H1 (cell line): ENCODE results near the gene FANK1. TPM values are rescaled to one million over a fixed set of nuclear protein-coding genes. Genes with fewer than 3 reads are reported as not detected.

Experiments
- CTCF ChIA-PET: fragments of 300-600 bp; sonication (Branson Sonifier 250); formaldehyde crosslinking; loops from one replicate; lab custom pipeline; 2021; ENCODE audit not compliant: partially characterized antibody; lab: Charles Lee
- POLR2A ChIA-PET: fragments of 300-600 bp; sonication (Branson Sonifier 250); formaldehyde crosslinking; loops from one replicate; lab custom pipeline; 2021; ENCODE audit warnings: inconsistent platforms; ENCODE audit not compliant: partially characterized antibody; lab: Charles Lee
- DNase-seq, 2 experiments: peaks; one replicate each; pipeline versions ENCODE4 v3.0.0 to v3.0.0-alpha.2; 2010 to 2022; ENCODE audit warnings: low spot score in 2 of 2, low read depth in 1 of 2, mixed read lengths in 1 of 2
- FAIRE-seq: peaks from 2 replicates; lab custom pipeline; 2011; peaks lifted over from hg19 to GRCh38; lab: Jason Lieb, UNC
- H2AFZ ChIP-seq: 2 replicates; pipeline ENCODE4 v1.8.1; 2012; ENCODE audit warnings: low read length, inconsistent platforms
- H2AK5ac ChIP-seq: 2 replicates; pipeline ENCODE4 v1.6.1; 2013; ENCODE audit warnings: low read depth, low read length
- H2BK120ac ChIP-seq: replicated peaks from 2 replicates; pipeline ENCODE3; 2013; ENCODE audit warnings: low read depth, low read length, inconsistent platforms
- H2BK12ac ChIP-seq: 2 replicates; pipeline ENCODE4 v1.6.1; 2013; ENCODE audit warnings: low read depth, low read length
- H2BK15ac ChIP-seq: 2 replicates; pipeline ENCODE4 v1.6.1; 2013; ENCODE audit warnings: low read length
- H2BK20ac ChIP-seq: 2 replicates; pipeline ENCODE4 v1.6.1; 2013; ENCODE audit warnings: low read length
- H2BK5ac ChIP-seq: 2 replicates; pipeline ENCODE4 v1.6.1; 2013; ENCODE audit warnings: low read depth, low read length
- H3K14ac ChIP-seq: 2 replicates; pipeline ENCODE4 v1.6.1; 2013; ENCODE audit warnings: inconsistent platforms; ENCODE audit not compliant: insufficient read length
- H3K18ac ChIP-seq: 2 replicates; pipeline ENCODE4 v1.6.1; 2013; ENCODE audit warnings: low read length; ENCODE audit errors: extremely low read depth
- H3K23ac ChIP-seq: 2 replicates; pipeline ENCODE4 v1.6.1; 2013; ENCODE audit warnings: inconsistent platforms; ENCODE audit not compliant: insufficient read length
- H3K23me2 ChIP-seq: 2 replicates; pipeline ENCODE4 v1.6.1; 2013; ENCODE audit warnings: low read depth, low read length
- H3K27ac ChIP-seq: 2 replicates; pipeline ENCODE4 v1.6.1; 2011; ENCODE audit warnings: low read depth, low read length, inconsistent platforms
- H3K27me3 ChIP-seq, 4 experiments: replicated peaks in 1 of 4; 1 replicate in 1 of 4; 2 replicates in 3 of 4; pipeline versions ENCODE4 v1.6.1 to v1.8.1; 2011 to 2013; ENCODE audit warnings: low read length in 3 of 4, mild to moderate bottlenecking in 3 of 4, inconsistent platforms in 2 of 4, mixed read lengths in 2 of 4, moderate library complexity in 1 of 4; ENCODE audit not compliant: control insufficient read depth in 3 of 4, insufficient read depth in 3 of 4; ENCODE audit errors: extremely low read depth in 1 of 4
- H3K36me3 ChIP-seq, 4 experiments: 2 replicates each; pipeline versions ENCODE4 v1.6.1 to v1.8.1; 2011 to 2013; ENCODE audit warnings: mild to moderate bottlenecking in 4 of 4, low read length in 3 of 4, moderate library complexity in 2 of 4, control low read depth in 1 of 4, inconsistent platforms in 1 of 4; ENCODE audit not compliant: insufficient read depth in 4 of 4, control insufficient read depth in 2 of 4
- H3K4ac ChIP-seq: replicated peaks from 2 replicates; pipeline ENCODE3; 2013; ENCODE audit warnings: low read length, low read depth, mixed read lengths, inconsistent platforms; ENCODE audit not compliant: insufficient read length
- H3K4me1 ChIP-seq, 4 experiments: replicated peaks in 1 of 4; 1 replicate in 1 of 4; 2 replicates in 3 of 4; pipeline versions ENCODE4 v1.6.1 to v1.8.1; 2011 to 2013; ENCODE audit warnings: low read length in 3 of 4, inconsistent platforms in 2 of 4, mixed read lengths in 1 of 4; ENCODE audit not compliant: insufficient read depth in 4 of 4, control insufficient read depth in 3 of 4
- H3K4me2 ChIP-seq, 2 experiments: 2 replicates each; pipeline versions ENCODE4 v1.6.1 to v1.8.1; 2011 to 2013; ENCODE audit warnings: low read depth in 2 of 2, low read length in 2 of 2, control low read depth in 1 of 2, inconsistent platforms in 1 of 2, mild to moderate bottlenecking in 1 of 2; ENCODE audit not compliant: insufficient read depth in 1 of 2
- H3K4me3 ChIP-seq, 4 experiments: fragments of 200-600, 300-600 bp in 1 of 4; sonication (generic), shearing (Covaris generic), sonication (Bioruptor Twin) in 1 of 4; 2 replicates each; pipeline versions ENCODE4 v1.5.1 to v1.8.1; 2011 to 2016; ENCODE audit warnings: low read length in 4 of 4, low read depth in 3 of 4, control low read depth in 2 of 4, inconsistent platforms in 2 of 4, mild to moderate bottlenecking in 2 of 4, mixed read lengths in 1 of 4, moderate library complexity in 1 of 4; ENCODE audit not compliant: insufficient read depth in 2 of 4; ENCODE audit errors: extremely low read depth in 1 of 4
- H3K56ac ChIP-seq: replicated peaks from 2 replicates; pipeline ENCODE3; 2013; ENCODE audit warnings: low read depth, mild to moderate bottlenecking, mixed read lengths, low read length, inconsistent platforms; ENCODE audit not compliant: insufficient read length
- H3K79me1 ChIP-seq: 2 replicates; pipeline ENCODE4 v1.6.1; 2013; ENCODE audit warnings: low read depth, low read length, control low read depth
- H3K79me2 ChIP-seq, 2 experiments: 2 replicates each; pipeline versions ENCODE4 v1.6.1 to v1.8.1; 2012 to 2013; ENCODE audit warnings: low read length in 2 of 2, mild to moderate bottlenecking in 2 of 2, inconsistent platforms in 1 of 2; ENCODE audit not compliant: insufficient read depth in 2 of 2, control insufficient read depth in 1 of 2
- H3K9ac ChIP-seq, 4 experiments: replicated peaks in 1 of 4; 1 replicate in 1 of 4; 2 replicates in 3 of 4; pipeline versions ENCODE4 v1.6.1 to v1.8.1; 2011 to 2013; ENCODE audit warnings: low read depth in 3 of 4, low read length in 3 of 4, control low read depth in 2 of 4, mild to moderate bottlenecking in 2 of 4, moderate library complexity in 2 of 4, inconsistent platforms in 1 of 4; ENCODE audit errors: extremely low read depth in 1 of 4
- H3K9me3 ChIP-seq, 2 experiments: 2 replicates each; pipeline versions ENCODE4 v1.6.1 to v1.8.1; 2012 to 2013; ENCODE audit warnings: mild to moderate bottlenecking in 2 of 2, moderate library complexity in 2 of 2, control low read depth in 1 of 2, inconsistent platforms in 1 of 2, low read depth in 1 of 2, low read length in 1 of 2, mixed read lengths in 1 of 2; ENCODE audit not compliant: insufficient read depth in 2 of 2
- H4K20me1 ChIP-seq, 2 experiments: replicated peaks in 1 of 2; 2 replicates each; pipeline versions ENCODE3 to v1.8.1; 2011 to 2013; ENCODE audit warnings: inconsistent platforms in 2 of 2, low read length in 2 of 2, mild to moderate bottlenecking in 1 of 2; ENCODE audit not compliant: insufficient read depth in 2 of 2, control insufficient read depth in 1 of 2
- H4K5ac ChIP-seq: 2 replicates; pipeline ENCODE4 v1.6.1; 2013; ENCODE audit warnings: low read length, low read depth, mixed read lengths, inconsistent platforms; ENCODE audit not compliant: insufficient read length
- H4K8ac ChIP-seq: 2 replicates; pipeline ENCODE4 v1.8.0; 2013; ENCODE audit warnings: mild to moderate bottlenecking, moderate library complexity, low read length, inconsistent platforms; ENCODE audit not compliant: insufficient read depth; ENCODE audit errors: extremely low read depth
- H4K91ac ChIP-seq: replicated peaks from 2 replicates; pipeline ENCODE3; 2013; ENCODE audit warnings: low read length, mixed read lengths, inconsistent platforms; ENCODE audit not compliant: insufficient read length
- NANOG ChIP-seq: IDR thresholded peaks from 2 replicates; pipeline ENCODE4 v1.6.1; 2011; ENCODE audit warnings: low read length, low read depth, mild to moderate bottlenecking, inconsistent platforms; ENCODE audit not compliant: insufficient read depth, poor library complexity, severe bottlenecking
- RNF2 ChIP-seq: fragments of 200-900, 300-1000 bp; sonication (generic); IDR thresholded peaks from 2 replicates; pipeline ENCODE4 v1.7.1; 2016; ENCODE audit warnings: borderline replicate concordance, low read depth, mild to moderate bottlenecking, antibody characterized with exemption, low read length; ENCODE audit not compliant: poor library complexity, severe bottlenecking; ENCODE audit errors: missing control alignments
- SIX5 ChIP-seq: IDR thresholded peaks from 2 replicates; pipeline ENCODE4 v1.6.1; 2011; ENCODE audit warnings: mild to moderate bottlenecking, low read depth, low read length
- WGBS, 2 experiments: shearing (Covaris generic) in 1 of 2; methylation state at CpG; one replicate each; pipeline versions ENCODE4 v1.1.6 to v1.1.7; 2013 to 2015; ENCODE audit warnings: low lambda C conversion rate in 2 of 2, mixed read lengths in 2 of 2, inconsistent platforms in 1 of 2, low coverage in 1 of 2, missing lambda C conversion rate in 1 of 2; ENCODE audit not compliant: insufficient replicate concordance in 2 of 2, insufficient coverage in 1 of 2, insufficient read length in 1 of 2; ENCODE audit errors: extremely low coverage in 1 of 2, missing lambda C conversion rate in 1 of 2; 5-methylcytosine and 5-hydroxymethylcytosine counted together
- polyA plus RNA-seq, 7 experiments: library from polyadenylated mRNA; depleted of rRNA in 3 of 7; stranded (reverse) in 5 of 7; unstranded in 2 of 7; fragments of >200 nt in 5 of 7; fragments of 200-250 nt in 2 of 7; gene quantifications; 1 replicate in 5 of 7; 2 replicates in 1 of 7; 4 replicates in 1 of 7; pipeline versions ENCODE4 v1.2.1 to v1.2.3, GENCODE V29; 2011 to 2013; ENCODE audit warnings: missing spikeins in 2 of 7, mixed read lengths in 2 of 7
- total RNA-seq: library from RNA; stranded (reverse); fragmentation: NEBNext Ultra II Directional; extraction: Animal tissue kit (Norgen Biotek cat#: 25700); gene quantifications from 2 replicates; pipeline ENCODE4 v1.2.1, GENCODE V29; 2021
- TF ChIP-seq, protein P1 (sequence below): IDR thresholded peaks from 2 replicates; pipeline ENCODE4 v1.6.1; 2012; ENCODE audit warnings: inconsistent platforms
- TF ChIP-seq, protein P2 (sequence below): IDR thresholded peaks from 2 replicates; pipeline ENCODE4 v1.6.1; 2012; ENCODE audit warnings: low read length, inconsistent platforms

The FANK1 gene
- total and polyA plus RNA-seq, 2 of the 8 experiments (the other 6 are each of a cell fraction or from before 2014, with no cell fraction given): 1.2 TPM; not detected in 1

DNA sequence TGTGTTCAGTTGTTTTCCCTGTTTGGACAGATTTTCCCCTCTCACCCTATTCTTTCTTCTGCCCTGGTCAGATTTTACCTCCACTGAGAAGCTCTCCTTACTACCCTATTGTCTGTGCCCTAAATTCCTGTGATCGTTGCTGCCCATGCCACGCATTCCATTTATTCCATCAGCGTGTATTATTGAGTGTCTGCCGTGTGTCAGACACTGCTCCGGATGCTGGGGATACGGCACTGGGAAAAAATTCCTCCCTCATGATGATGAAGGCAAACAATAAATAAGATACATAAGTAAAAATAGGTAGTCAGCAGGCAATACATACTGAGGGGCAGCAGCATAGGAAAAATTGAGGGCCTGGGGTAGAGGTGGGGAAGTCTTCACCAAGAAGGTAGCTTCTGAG lies 86.8 kb downstream of the FANK1 start:
- Histone ChIP-seq H3K4me1 (peaks cover 0 to 15% (median 1%) of the 10 kb centered on the region in 4 experiments; a peak in 3 of 7 replicates), H3K4me2 (no peak overlapping the region), H3K4me3 (no peak overlapping the region), H3K79me2 (no peaks in the 10 kb centered on the region)
- TF ChIP-seq NANOG (no peak), SIX5 (no peak), RNF2 (no peak)
- TF ChIP-seq, protein P1, sequence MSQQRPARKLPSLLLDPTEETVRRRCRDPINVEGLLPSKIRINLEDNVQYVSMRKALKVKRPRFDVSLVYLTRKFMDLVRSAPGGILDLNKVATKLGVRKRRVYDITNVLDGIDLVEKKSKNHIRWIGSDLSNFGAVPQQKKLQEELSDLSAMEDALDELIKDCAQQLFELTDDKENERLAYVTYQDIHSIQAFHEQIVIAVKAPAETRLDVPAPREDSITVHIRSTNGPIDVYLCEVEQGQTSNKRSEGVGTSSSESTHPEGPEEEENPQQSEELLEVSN: no peak
- TF ChIP-seq, protein P2, sequence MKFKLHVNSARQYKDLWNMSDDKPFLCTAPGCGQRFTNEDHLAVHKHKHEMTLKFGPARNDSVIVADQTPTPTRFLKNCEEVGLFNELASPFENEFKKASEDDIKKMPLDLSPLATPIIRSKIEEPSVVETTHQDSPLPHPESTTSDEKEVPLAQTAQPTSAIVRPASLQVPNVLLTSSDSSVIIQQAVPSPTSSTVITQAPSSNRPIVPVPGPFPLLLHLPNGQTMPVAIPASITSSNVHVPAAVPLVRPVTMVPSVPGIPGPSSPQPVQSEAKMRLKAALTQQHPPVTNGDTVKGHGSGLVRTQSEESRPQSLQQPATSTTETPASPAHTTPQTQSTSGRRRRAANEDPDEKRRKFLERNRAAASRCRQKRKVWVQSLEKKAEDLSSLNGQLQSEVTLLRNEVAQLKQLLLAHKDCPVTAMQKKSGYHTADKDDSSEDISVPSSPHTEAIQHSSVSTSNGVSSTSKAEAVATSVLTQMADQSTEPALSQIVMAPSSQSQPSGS: no peak
- TF ChIP-seq, all 59 proteins: peak for 0
- H4K8ac ChIP-seq: no peak overlapping the region
- FAIRE-seq (no peak), DNase-seq (no peak)
- no peak overlapping the region for H2AFZ ChIP-seq
- H2BK12ac ChIP-seq: no peak overlapping the region
- H3K56ac ChIP-seq: no peak overlapping the region
- no peak overlapping the region for H4K91ac ChIP-seq
- WGBS, 2 experiments: 87% methylated on average over 6 of the region's 6 CpGs; no CpG with 5 or more reads in 1 of the 2 experiments
- H3K27ac ChIP-seq: no peak overlapping the region
- H3K27me3 ChIP-seq: no peaks in the 10 kb centered on the region
- H2BK15ac ChIP-seq: no peak overlapping the region
- H3K79me1 ChIP-seq: no peaks in the 10 kb centered on the region
- H3K18ac ChIP-seq: no peak overlapping the region
- H3K23me2 ChIP-seq: no peaks in the 10 kb centered on the region
- H3K9ac ChIP-seq: no peak overlapping the region
- H4K20me1 ChIP-seq: no peaks in the 10 kb centered on the region
- ChIA-PET CTCF (interaction anchor here (0.6 to 4.8 kb wide), 36 partner anchors 9 to 619 kb away, joined by 3 to 19 read pairs (median 3); no protein-coding TSS in a partner anchor), POLR2A (no interaction called here)
- H2BK120ac ChIP-seq: no peak overlapping the region
- H2AK5ac ChIP-seq: no peak overlapping the region
- no peak overlapping the region for H3K23ac ChIP-seq
- H3K4ac ChIP-seq: no peak overlapping the region
- H2BK5ac ChIP-seq: no peak overlapping the region
- no peak overlapping the region for H4K5ac ChIP-seq
- H3K9me3 ChIP-seq: no peaks in the 10 kb centered on the region
- no peaks in the 10 kb centered on the region for H3K36me3 ChIP-seq
- H2BK20ac ChIP-seq: no peak overlapping the region
- no peak overlapping the region for H3K14ac ChIP-seq
